Fibroblast of lung (primary cell): ENCODE measurements around the gene ZNF296. TPM values are rescaled to one million over a fixed set of nuclear protein-coding genes. Genes with fewer than 3 reads are reported as not detected.

Experiments used
- DNase-seq, 2 donors: peaks; one replicate each; pipeline versions ENCODE4 v3.0.0 to v3.0.0-alpha.2; 2010; ENCODE audit warnings: low read depth in 2 of 2
- H2AFZ ChIP-seq: 2 replicates; pipeline ENCODE4 v1.5.1; 2012; ENCODE audit warnings: low read length, control low read depth, inconsistent platforms
- H3K27ac ChIP-seq: 2 replicates; pipeline ENCODE4 v1.5.1; 2011; ENCODE audit warnings: low read length, control low read depth; ENCODE audit not compliant: insufficient read depth
- H3K27me3 ChIP-seq: 2 replicates; pipeline ENCODE4 v1.5.1; 2011; ENCODE audit warnings: mild to moderate bottlenecking, low read length; ENCODE audit not compliant: control insufficient read depth, insufficient read depth
- H3K36me3 ChIP-seq: 2 replicates; pipeline ENCODE4 v1.5.1; 2011; ENCODE audit warnings: low read length; ENCODE audit not compliant: control insufficient read depth, insufficient read depth
- H3K4me1 ChIP-seq: 2 replicates; pipeline ENCODE4 v1.5.1; 2011; ENCODE audit warnings: low read length; ENCODE audit not compliant: control insufficient read depth, insufficient read depth; ENCODE audit errors: extremely low read depth
- H3K4me2 ChIP-seq: 2 replicates; pipeline ENCODE4 v1.5.1; 2011; ENCODE audit warnings: low read length, control low read depth; ENCODE audit not compliant: insufficient read depth; ENCODE audit errors: extremely low read depth
- H3K4me3 ChIP-seq, 4 experiments: fragments of 200-600 bp in 1 of 4; sonication (generic) in 1 of 4; replicated peaks in 1 of 4; 2 replicates each; pipeline ENCODE4 v1.5.1; 2011 to 2016; ENCODE audit warnings: low read length in 4 of 4, low read depth in 3 of 4, mild to moderate bottlenecking in 3 of 4, control low read depth in 2 of 4, inconsistent platforms in 1 of 4, mixed read lengths in 1 of 4; ENCODE audit not compliant: insufficient read depth in 1 of 4; ENCODE audit errors: control extremely low read depth in 1 of 4
- H3K79me2 ChIP-seq: 2 replicates; pipeline ENCODE4 v1.5.1; 2012; ENCODE audit warnings: mild to moderate bottlenecking, low read length, inconsistent platforms; ENCODE audit not compliant: control insufficient read depth, insufficient read depth
- H3K9ac ChIP-seq: 2 replicates; pipeline ENCODE4 v1.5.1; 2011; ENCODE audit warnings: mild to moderate bottlenecking, low read length, control low read depth; ENCODE audit not compliant: insufficient read depth
- H3K9me3 ChIP-seq: 2 replicates; pipeline ENCODE4 v1.5.1; 2012; ENCODE audit warnings: low read depth, low read length; ENCODE audit not compliant: control insufficient read depth, insufficient read depth
- H4K20me1 ChIP-seq: 2 replicates; pipeline ENCODE4 v1.5.1; 2011; ENCODE audit warnings: low read length; ENCODE audit not compliant: control insufficient read depth, insufficient read depth; ENCODE audit errors: extremely low read depth
- EZH2 ChIP-seq: IDR thresholded peaks from 2 replicates; pipeline ENCODE4 v1.5.1; 2012; ENCODE audit warnings: low read length, control low read depth, mild to moderate bottlenecking; ENCODE audit errors: missing control alignments
- polyA plus RNA-seq, 2 donors: library from polyadenylated mRNA; depleted of rRNA in 1 of 2; stranded (reverse) in 1 of 2; unstranded in 1 of 2; fragments of >200 nt; gene quantifications; 2 replicates each; pipeline ENCODE4 v1.2.1, GENCODE V29; 2011 to 2012; ENCODE audit warnings: missing spikeins in 1 of 2
- total RNA-seq: library from RNA; depleted of rRNA; stranded (reverse); fragments of >200 nt; gene quantifications from 2 replicates; pipeline ENCODE4 v1.2.1, GENCODE V29; 2014
- TF ChIP-seq, protein P1 (sequence below), 2 donors: IDR thresholded peaks in 1 of 2; conservative IDR thresholded peaks in 1 of 2; 1 replicate in 1 of 2; 2 replicates in 1 of 2; pipeline ENCODE4 v1.5.1; 2011 to 2012; ENCODE audit warnings: low read length in 2 of 2, control low read depth in 1 of 2, inconsistent platforms in 1 of 2, low read depth in 1 of 2, mild to moderate bottlenecking in 1 of 2

The ZNF296 gene
- total and polyA plus RNA-seq, 2 donors (not counting 1 experiment from before 2014, with no cell fraction given): 0.03 TPM; not detected in 1

DNA sequence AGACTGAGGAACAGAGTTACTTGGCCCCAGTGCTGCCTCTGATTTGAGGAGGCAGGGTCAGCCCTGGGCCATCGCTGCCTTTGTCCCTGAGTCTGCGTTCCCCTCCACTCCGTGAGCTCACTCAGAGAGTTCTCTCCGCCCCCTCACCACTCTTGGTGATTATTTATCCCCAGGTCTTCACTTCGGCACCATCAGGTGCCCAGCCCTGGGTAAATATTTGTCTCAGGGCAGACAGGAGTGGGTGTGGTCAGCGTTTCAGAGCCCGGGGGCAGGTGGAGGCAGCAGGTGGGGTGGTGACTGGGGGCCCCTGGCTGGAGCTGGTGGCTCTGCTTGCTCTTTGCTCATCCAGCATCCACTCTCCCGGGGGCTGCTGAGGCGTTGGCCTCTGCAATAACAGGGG, 37.4 kb upstream of the ZNF296 start:
- Histone ChIP-seq H3K79me2 (peaks cover 79% of the 10 kb centered on the region), H2AFZ (no peak overlapping the region), H3K4me2 (no peak overlapping the region), H3K27ac (no peak overlapping the region), H3K27me3 (no peaks in the 10 kb centered on the region), H3K4me3 (no peak overlapping the region), H3K9me3 (no peaks in the 10 kb centered on the region), H3K9ac (no peak overlapping the region), H3K36me3 (no peaks in the 10 kb centered on the region), H4K20me1 (no peaks in the 10 kb centered on the region), H3K4me1 (no peaks in the 10 kb centered on the region)
- TF ChIP-seq, protein P1, sequence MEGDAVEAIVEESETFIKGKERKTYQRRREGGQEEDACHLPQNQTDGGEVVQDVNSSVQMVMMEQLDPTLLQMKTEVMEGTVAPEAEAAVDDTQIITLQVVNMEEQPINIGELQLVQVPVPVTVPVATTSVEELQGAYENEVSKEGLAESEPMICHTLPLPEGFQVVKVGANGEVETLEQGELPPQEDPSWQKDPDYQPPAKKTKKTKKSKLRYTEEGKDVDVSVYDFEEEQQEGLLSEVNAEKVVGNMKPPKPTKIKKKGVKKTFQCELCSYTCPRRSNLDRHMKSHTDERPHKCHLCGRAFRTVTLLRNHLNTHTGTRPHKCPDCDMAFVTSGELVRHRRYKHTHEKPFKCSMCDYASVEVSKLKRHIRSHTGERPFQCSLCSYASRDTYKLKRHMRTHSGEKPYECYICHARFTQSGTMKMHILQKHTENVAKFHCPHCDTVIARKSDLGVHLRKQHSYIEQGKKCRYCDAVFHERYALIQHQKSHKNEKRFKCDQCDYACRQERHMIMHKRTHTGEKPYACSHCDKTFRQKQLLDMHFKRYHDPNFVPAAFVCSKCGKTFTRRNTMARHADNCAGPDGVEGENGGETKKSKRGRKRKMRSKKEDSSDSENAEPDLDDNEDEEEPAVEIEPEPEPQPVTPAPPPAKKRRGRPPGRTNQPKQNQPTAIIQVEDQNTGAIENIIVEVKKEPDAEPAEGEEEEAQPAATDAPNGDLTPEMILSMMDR (conservative IDR thresholded peaks at IDR 0.05 in 1 of 2, IDR thresholded peaks at IDR 0.05 in 1 of 2; ENCODE audit: low read depth in 1 of 2, low read length in 2 of 2): no peak
- TF ChIP-seq EZH2: no peak
- DNase-seq: no peak

DNA sequence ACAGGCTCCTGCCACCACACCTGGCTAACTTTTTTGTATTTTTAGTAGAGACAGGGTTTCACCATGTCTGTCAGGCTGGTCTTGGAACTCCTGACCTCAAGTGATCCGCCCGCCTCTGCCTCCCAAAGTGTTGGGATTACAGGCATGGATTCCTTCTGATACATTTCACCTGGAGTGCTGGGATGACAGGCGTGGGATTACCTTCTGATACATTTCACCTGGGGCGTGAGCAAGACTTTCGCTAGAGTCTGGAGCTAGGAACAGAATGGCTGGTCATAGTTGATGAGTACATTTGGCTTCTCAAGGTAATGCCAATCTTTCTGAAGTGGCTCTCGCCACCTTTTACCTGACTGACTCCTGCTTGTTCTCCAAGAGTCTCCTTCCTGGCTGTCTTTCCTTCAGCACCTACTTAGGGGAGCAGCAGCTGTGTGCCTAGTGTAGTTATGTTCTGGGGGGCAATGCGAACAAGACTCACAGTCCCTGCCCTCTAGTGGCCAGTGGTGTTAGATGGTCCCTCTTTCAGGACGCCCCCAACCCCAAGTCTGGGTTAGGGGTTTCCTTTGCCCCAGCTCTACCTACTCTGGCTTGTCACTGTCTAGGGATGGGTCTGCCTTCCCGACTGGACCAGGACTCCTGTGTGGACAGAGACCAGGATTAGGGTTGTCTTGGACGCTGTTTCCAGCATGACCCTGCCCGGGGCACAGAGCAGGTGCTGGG, 36.0 kb upstream of the ZNF296 start:
- no peaks in the 10 kb centered on the region for H3K27me3 ChIP-seq
- no peak overlapping the region for H2AFZ ChIP-seq
- no peaks in the 10 kb centered on the region for H3K36me3 ChIP-seq
- H3K4me2 ChIP-seq: no peak overlapping the region
- no peak for DNase-seq
- H3K4me3 ChIP-seq: no peak overlapping the region
- no peak overlapping the region for H3K9ac ChIP-seq
- peaks cover 79% of the 10 kb centered on the region for H3K79me2 ChIP-seq
- no peak overlapping the region for H3K27ac ChIP-seq
- H3K9me3 ChIP-seq: no peaks in the 10 kb centered on the region
- no peak for TF ChIP-seq EZH2
- TF ChIP-seq, protein P1 (conservative IDR thresholded peaks at IDR 0.05 in 1 of 2, IDR thresholded peaks at IDR 0.05 in 1 of 2; ENCODE audit: low read depth in 1 of 2, low read length in 2 of 2): no peak
- no peaks in the 10 kb centered on the region for H4K20me1 ChIP-seq
- no peaks in the 10 kb centered on the region for H3K4me1 ChIP-seq

DNA sequence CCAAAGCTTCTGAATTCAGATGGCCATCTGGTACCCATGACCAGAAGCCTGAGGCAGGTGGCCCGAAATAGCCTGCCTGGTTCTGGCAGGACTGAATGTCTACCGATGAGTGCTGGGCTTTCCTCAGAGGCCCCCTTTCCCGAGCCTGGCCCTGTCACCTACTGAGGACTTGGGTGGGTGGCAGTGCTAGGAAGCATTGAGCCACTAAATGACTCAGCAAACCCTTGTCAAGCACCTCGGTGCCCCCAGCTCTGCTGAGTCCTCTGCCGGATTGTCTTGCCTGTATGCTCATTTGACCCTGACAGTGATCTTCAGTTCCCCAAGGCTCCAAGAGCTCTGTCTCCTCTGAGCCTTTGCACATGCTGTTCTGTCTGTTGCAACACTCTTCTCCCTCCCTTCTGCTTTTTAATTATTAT, 34.6 kb upstream of the ZNF296 start:
- DNase-seq: no peak
- Histone ChIP-seq H3K9me3 (no peaks in the 10 kb centered on the region), H2AFZ (no peak overlapping the region), H3K36me3 (no peaks in the 10 kb centered on the region), H3K4me3 (no peak overlapping the region), H3K9ac (no peak overlapping the region), H3K79me2 (peaks cover 76% of the 10 kb centered on the region), H4K20me1 (no peaks in the 10 kb centered on the region), H3K4me2 (no peak overlapping the region), H3K27me3 (no peaks in the 10 kb centered on the region), H3K4me1 (no peaks in the 10 kb centered on the region), H3K27ac (no peak overlapping the region)
- TF ChIP-seq, protein P1 (conservative IDR thresholded peaks at IDR 0.05 in 1 of 2, IDR thresholded peaks at IDR 0.05 in 1 of 2; ENCODE audit: low read depth in 1 of 2, low read length in 2 of 2): no peak
- TF ChIP-seq EZH2: no peak
